HG03060 (cell line): ENCODE results near the gene SLF2.
"Not testable (repeated sequence)": the region's sequence is repeated elsewhere in the genome, so short reads cannot be mapped to it uniquely, and the experiment has no call there.

Experiments
- ATAC-seq: cut with Tn5 transposase; IDR thresholded peaks from one replicate; pipeline ENCODE4 v1.9.1; 2021; ENCODE audit warnings: low read depth, moderate number of reproducible peaks; ENCODE audit not compliant: unreplicated experiment

SLF2 gene

GRCh38 chr10:100943508-100943907 is 30.7 kb downstream of the SLF2 start:
- no peak for ATAC-seq

DNA sequence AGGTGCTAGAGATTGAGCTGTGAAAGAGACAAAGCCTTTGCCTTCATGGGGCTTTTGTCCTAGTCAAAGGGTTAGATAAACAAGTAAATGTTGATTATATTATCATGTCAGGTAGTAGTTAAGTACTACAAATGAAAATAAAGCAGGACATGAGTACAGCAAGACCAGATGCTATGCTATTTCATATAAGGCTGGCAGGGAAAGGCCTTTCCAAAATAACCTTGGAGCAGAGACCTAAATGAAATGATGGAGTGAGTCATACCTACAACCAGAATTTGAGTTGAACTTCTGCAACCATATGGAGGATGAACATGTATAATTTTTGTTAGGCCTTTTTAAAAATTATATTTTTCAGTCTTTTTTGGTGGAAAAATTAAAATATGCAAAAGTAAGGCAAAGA is 33.0 kb downstream of the SLF2 start:
- no peak for ATAC-seq

- no peak for ATAC-seq
Observed at GRCh38 chr10:100948916-100949315, 36.2 kb downstream of the SLF2 start.

DNA sequence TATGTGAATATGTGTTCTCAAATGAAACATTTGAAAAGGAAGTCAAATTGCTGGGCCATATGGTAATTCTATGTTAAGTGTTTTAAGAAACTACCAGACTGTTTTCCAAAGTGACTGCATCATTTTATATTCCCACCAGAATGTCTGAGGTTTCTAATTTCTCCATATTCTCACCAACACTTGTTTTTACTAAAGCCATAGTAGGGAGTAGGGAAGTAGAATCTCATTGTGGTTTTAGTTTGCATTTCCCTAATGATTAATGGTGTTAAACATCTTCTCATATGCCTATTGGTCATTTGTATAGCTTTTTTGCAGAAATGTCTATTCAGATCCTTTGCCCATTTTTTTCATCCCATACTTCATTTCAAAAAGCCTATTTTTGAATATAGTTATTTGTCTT is 47.5 kb downstream of the SLF2 start:
- ATAC-seq = no peak

DNA sequence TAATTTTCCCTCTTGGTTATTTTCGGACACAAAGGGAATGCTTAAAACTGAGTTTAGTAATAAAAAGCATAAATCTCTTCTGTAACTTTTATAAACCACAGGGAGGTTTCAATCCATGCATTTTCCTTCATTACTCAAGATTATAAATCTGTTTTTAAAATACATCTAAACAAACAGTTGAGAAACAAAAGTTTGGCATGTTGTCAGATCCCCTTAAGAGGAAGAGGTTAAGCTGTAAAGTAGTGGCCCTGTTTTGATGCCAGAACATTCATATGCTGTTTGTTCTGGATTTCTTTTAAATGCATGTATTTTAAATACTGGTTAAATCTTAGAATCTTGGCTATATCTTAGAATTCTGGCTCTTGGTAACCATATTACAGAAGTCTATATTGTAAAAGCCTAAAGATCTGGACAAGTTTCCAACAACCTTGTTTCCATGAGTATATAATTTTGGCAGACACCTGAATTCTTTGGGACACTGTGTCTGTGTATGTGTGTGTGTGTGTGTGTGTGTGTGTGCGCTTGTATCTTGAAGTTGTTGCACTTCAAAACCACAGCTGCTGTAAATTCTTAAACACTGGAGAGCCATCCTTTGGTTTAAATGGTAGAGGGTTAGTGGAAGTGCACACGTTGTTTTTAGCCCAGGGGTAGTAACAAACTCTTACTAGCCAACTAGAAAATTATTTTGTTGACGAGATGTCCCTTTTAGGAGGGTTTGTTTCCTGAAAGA is 49.8 kb downstream of the SLF2 start:
- no peak for ATAC-seq

DNA sequence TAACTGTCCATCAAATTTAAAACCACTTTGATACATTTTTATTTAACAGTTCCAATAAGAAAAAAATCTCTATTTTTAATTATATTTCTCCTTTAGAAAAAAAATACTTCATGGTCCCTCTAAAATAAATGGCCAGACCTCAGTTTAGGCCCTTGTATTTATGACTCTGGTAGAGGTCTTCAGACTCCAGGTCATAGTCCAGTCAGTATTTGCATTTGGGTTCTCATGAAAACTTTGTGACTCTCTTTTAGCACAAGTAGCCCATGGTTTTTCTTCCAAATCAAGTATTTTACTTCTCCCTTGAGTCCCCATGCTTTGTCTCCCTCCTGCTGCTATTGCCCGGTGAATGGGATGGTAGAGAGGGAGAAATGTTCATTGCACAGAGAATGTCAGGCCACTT is 51.1 kb downstream of the SLF2 start:
- no peak for ATAC-seq

DNA sequence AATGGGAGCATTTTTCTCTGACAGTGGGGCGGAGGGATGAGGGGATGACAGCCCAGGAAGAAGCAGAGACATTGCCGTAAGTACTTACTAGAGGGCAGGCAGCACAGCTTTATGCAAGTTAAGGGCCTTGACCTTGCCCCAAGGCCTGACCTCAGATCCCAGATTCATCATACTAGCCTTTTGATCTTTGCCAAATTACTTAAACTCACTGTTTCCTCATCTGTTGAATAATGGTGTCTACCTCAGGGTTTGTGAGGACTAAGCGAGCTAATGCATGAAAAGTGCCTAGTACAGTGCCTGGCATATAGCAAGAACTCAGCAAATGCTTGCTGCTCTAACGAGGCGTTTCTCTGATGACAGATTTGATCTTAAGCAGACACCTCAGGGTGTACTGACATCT is 53.1 kb downstream of the SLF2 start:
- no peak for ATAC-seq

DNA sequence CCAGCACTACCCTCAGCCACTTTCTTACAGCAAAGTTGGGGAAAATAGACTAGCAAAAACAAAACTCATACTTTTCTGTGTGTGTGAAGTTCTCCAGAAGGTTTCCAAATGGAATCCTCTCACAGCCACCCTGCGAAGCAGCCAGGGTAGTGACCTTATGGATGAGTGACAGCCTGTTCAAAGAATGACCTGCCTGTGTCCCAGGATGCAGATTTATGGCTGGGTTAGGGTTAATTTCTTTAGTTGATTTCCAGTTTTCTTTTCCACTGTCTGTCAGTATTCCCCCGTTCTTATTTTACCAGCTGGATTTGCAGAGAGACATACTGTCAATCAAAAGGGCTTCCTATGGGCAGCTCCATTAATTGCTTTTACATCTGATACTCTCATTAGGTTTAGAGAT is 54.1 kb downstream of the SLF2 start:
- no peak for ATAC-seq

- ATAC-seq = no peak
Observed at GRCh38 chr10:100967332-100967731, 54.6 kb downstream of the SLF2 start.

- no peak for ATAC-seq
Observed at GRCh38 chr10:100968062-100968736, 55.4 kb downstream of the SLF2 start.

DNA sequence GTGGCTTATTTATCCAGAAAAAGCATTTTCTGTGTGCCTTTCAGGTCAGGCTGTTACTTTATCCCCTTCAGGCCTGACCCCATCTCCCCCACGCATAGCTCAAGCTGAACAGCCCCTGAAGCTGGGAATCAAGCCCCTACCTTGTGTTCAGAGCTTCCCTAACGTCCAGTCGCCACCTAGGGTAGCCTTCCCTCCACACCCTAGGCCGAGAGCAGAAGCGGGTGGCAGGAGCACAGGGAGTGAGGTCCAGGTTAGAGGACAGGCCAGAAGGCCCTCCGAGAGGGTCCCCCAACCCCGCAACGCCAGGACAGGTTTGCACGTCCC is 56.1 kb downstream of the SLF2 start:
- no peak for ATAC-seq

- ATAC-seq = no peak
Observed at GRCh38 chr10:100969187-100970075, 56.7 kb downstream of the SLF2 start, which contains the start of gene SEMA4G. TSS of gene SEMA4G (plus strand) at chr10:100969504. CDS start at chr10:100972913, 3,409 bp downstream.

DNA sequence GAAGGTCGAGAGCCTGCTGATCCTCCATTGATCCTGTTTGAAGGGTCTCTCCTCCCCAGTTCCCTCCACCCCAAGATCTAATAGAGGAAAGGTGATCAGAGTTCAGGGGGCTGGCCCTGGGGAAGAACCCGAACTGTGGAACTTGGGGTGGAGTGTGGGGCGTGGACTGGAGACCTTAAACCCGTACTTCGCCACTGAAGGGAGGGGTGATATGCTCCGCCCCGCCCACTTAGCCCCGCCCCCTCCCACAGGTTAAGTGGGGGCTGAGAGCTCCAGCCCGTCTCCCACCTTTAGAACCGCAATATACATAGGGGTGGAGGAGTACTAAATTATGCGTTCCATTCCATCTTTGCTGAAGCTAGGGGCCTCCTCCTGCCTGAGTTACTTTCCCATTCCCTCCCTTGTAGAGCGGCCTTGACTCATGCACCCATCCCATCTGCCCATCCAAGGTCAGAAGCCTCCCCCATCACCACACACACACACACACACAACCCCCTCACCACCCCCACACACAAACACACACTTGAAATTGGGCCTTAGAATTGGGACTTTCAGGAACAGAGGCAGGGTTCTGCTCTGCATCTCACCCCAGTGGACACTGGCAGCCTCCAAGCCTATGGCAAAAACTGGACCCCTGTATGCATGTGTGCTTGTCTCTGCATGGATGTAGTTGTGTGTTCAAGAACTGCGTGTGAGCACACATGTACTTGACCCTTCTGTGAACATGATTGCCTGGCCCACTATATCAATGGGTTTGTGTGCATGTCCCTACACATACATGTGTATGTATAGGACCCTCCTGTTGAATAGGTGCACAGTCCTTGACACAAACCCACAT is 57.5 kb downstream of the SLF2 start:
- no peak for ATAC-seq

DNA sequence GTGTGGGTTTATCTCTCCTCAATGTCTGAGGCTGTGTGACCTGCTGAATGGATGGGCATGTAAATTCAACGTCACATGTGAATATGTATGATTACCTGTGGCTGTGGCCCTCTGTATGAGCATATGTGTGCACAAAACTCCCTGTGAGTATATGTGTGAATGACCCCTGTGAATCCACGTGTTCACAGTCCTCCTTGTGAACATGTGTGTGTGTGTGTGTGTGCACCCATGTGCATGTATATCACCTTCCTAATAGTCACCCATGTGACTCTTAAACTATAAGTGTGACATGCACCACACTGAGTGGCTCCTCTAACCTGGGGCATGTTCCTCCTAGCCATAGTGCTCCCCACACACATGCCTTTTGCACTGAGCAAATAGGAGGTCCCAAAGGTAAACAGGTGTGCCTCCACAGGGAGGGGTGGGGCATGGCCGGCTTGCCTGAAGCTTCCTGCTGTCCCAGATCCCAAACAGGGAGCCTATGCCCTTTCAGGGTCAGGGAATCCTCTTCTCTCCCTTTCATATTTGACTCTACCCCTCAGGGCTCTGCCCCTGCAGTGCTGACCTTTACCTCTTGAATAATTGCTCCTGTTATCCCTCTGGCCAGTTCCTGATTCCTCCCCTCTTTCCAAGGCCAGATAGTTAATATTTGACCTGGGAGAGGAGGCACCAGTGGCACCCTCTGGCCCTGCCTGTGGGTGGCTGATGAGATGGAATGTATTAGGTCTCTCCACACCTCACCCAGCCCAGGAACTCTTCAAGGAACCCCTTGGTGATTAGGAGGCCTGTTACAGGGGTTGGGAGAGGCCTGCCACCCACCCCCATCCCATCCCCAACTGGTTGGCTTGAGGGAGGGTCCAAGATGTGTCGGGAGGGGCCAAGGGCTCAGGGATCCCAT is 58.4 kb downstream of the SLF2 start:
- ATAC-seq = no peak

- no peak for ATAC-seq
Observed at GRCh38 chr10:100972115-100972903, 59.5 kb downstream of the SLF2 start.

GRCh38 chr10:100972904-100973535 is 60.3 kb downstream of the SLF2 start:
- no peak for ATAC-seq

GRCh38 chr10:100975397-100975796 is 62.6 kb downstream of the SLF2 start:
- not testable (repeated sequence) for ATAC-seq

GRCh38 chr10:100976906-100977305 is 64.1 kb downstream of the SLF2 start:
- ATAC-seq = no peak
